Measurements from ENCODE around the gene FLT3LG. TPM values are rescaled to one million over a fixed set of nuclear protein-coding genes. Genes with fewer than 3 reads are reported as not detected.

FLT3LG gene
- total RNA-seq, 1 donor from 2014 or later: 17.7 TPM

GRCh38 chr19:49488863-49489537 is 15.0 kb downstream of the FLT3LG start:
- peaks cover 68% of the 10 kb centered on the region for H3K36me3 Mint-ChIP-seq (ENCODE audit: low read depth)

GRCh38 chr19:49489601-49490167 is 15.7 kb downstream of the FLT3LG start:
- no peak for ATAC-seq (ENCODE audit: low read depth)
- POLR2A ChIA-PET: interaction anchor here (0.6 to 7.8 kb wide), 15 partner anchors 11 to 380 kb away, joined by 3 to 77 read pairs (median 3); partner anchors contain the start of genes ALDH16A1 and PIH1D1
- peaks cover 43% of the 10 kb centered on the region for H3K4me1 Mint-ChIP-seq
- CTCF ChIA-PET: no interaction called here
- H3K36me3 Mint-ChIP-seq (ENCODE audit: low read depth): peaks cover 68% of the 10 kb centered on the region
- H3K27me3 Mint-ChIP-seq: peaks cover 2% of the 10 kb centered on the region
- intact Hi-C loops (cut with micrococcal nuclease): loop anchor here (10.0 kb wide), 1 partner anchor 615 kb away; the partner anchor contains the start of gene PPP1R15A
- H3K4me3 Mint-ChIP-seq: peak overlapping the region; percentile 93
- H3K9me3 Mint-ChIP-seq: no peaks in the 10 kb centered on the region
- DNase-seq: no peak
- peak overlapping the region; percentile 91 for H3K27ac Mint-ChIP-seq
- no peak for TF ChIP-seq CTCF (IDR thresholded peaks at IDR 0.05)

More at GRCh38 chr19:49488863-49489537, 15.0 kb downstream of the FLT3LG start:
- intact Hi-C loops (cut with micrococcal nuclease): no loop called here
- TF ChIP-seq CTCF (IDR thresholded peaks at IDR 0.05): no peak
- H3K27ac Mint-ChIP-seq: peak overlapping the region; percentile 91
- peaks cover 43% of the 10 kb centered on the region for H3K4me1 Mint-ChIP-seq
- no peak for DNase-seq
- peaks cover 2% of the 10 kb centered on the region for H3K27me3 Mint-ChIP-seq
- POLR2A ChIA-PET: interaction anchor here (0.6 to 2.9 kb wide), 17 partner anchors 10 to 470 kb away, joined by 3 to 28 read pairs (median 5); partner anchors contain the start of genes ALDH16A1, PIH1D1 and SCAF1
- ATAC-seq (ENCODE audit: low read depth): no peak
- CTCF ChIA-PET: interaction anchor here (1.0 kb wide), 1 partner anchor 19 kb away, joined by 3 read pairs; no protein-coding TSS in a partner anchor
- peak overlapping the region; percentile 93 for H3K4me3 Mint-ChIP-seq
- H3K9me3 Mint-ChIP-seq: no peaks in the 10 kb centered on the region

- TF ChIP-seq CTCF (IDR thresholded peaks at IDR 0.05): no peak
- peaks cover 49% of the 10 kb centered on the region for H3K4me1 Mint-ChIP-seq
- H3K9me3 Mint-ChIP-seq: no peaks in the 10 kb centered on the region
- ChIA-PET CTCF (no interaction called here), POLR2A (interaction anchor here (0.7 to 7.8 kb wide), 6 partner anchors 17 to 360 kb away, joined by 3 to 77 read pairs (median 3); partner anchors contain the start of genes ALDH16A1, CD37 and PIH1D1)
- ATAC-seq (ENCODE audit: low read depth) (no peak), DNase-seq (no peak)
- peaks cover 68% of the 10 kb centered on the region for H3K36me3 Mint-ChIP-seq (ENCODE audit: low read depth)
- H3K27me3 Mint-ChIP-seq: peaks cover 2% of the 10 kb centered on the region
- peak overlapping the region; percentile 91 for H3K27ac Mint-ChIP-seq
- H3K4me3 Mint-ChIP-seq: peak overlapping the region; percentile 93
- intact Hi-C loops (cut with micrococcal nuclease): loop anchor here (10.0 kb wide), 1 partner anchor 616 kb away; the partner anchor contains the start of gene PPP1R15A
These were observed 16.4 kb downstream of the FLT3LG start for GRCh38 chr19:49490287-49491029.

GRCh38 chr19:49491030-49491803 is 17.2 kb downstream of the FLT3LG start:
- intact Hi-C loops (cut with micrococcal nuclease): loop anchor here (10.0 kb wide), 1 partner anchor 616 kb away; the partner anchor contains the start of gene PPP1R15A
- peaks cover 54% of the 10 kb centered on the region for H3K4me1 Mint-ChIP-seq
- ATAC-seq (ENCODE audit: low read depth) (no peak), DNase-seq (no peak)
- H3K9me3 Mint-ChIP-seq: no peaks in the 10 kb centered on the region
- no peak for TF ChIP-seq CTCF (IDR thresholded peaks at IDR 0.05)
- peaks cover 70% of the 10 kb centered on the region for H3K36me3 Mint-ChIP-seq (ENCODE audit: low read depth)
- ChIA-PET POLR2A (interaction anchor here (0.6 to 7.8 kb wide), 6 partner anchors 16 to 434 kb away, joined by 3 to 77 read pairs (median 6); partner anchors contain the start of genes ALDH16A1, CD37, CGB7 and PIH1D1), CTCF (no interaction called here)
- H3K27me3 Mint-ChIP-seq: peaks cover 2% of the 10 kb centered on the region
- H3K4me3 Mint-ChIP-seq: peak overlapping the region; percentile 32
- H3K27ac Mint-ChIP-seq: peak overlapping the region; percentile 66

Data from activated B cell treated with CpG ODN at 0.5 μM for 24 hours (primary cell).